Measurements from ENCODE around the gene ALG10B. TPM values are rescaled to one million over a fixed set of nuclear protein-coding genes. Genes with fewer than 3 reads are reported as not detected.
"Not testable (repeated sequence)": the region's sequence is repeated elsewhere in the genome, so short reads cannot be mapped to it uniquely, and the experiment has no call there.

The ALG10B gene
- total and polyA plus RNA-seq, 9 of the 15 experiments (the other 6 are each of a cell fraction or from before 2014, with no cell fraction given), result 0.34 to 3.3 (median 2.0) TPM

GRCh38 chr12:38350342-38351174 is 34.0 kb downstream of the ALG10B start:
- 2% methylated on average over 4 of the region's 4 CpGs for WGBS (ENCODE audit: insufficient coverage, low coverage, missing lambda C conversion rate)
- FAIRE-seq (no peak), ATAC-seq (no peak), DNase-seq (ENCODE audit: extremely low read depth in 1 of 4, low spot score in 3 of 4) (no peak)
- intact Hi-C loops (cut with micrococcal nuclease), result no loop called here
- no peak overlapping the region for H3K9ac ChIP-seq (ENCODE audit: insufficient read depth in 1 of 2, low read depth in 2 of 2, low read length in 2 of 2)
- H4K20me1 ChIP-seq (replicated peaks; ENCODE audit: control insufficient read depth, insufficient read depth, low read length), result no peaks in the 10 kb centered on the region
- H3K79me2 ChIP-seq (ENCODE audit: control insufficient read depth, insufficient read depth, low read length), result no peaks in the 10 kb centered on the region
- H3K4me3 ChIP-seq, result no peak overlapping the region
- H3K4me2 ChIP-seq (ENCODE audit: insufficient read depth, low read length), result no peak overlapping the region
- H3K9me3 ChIP-seq (replicated peaks; ENCODE audit: control insufficient read depth, insufficient read depth, low read depth, low read length), result no peaks in the 10 kb centered on the region
- no peak overlapping the region for H2AFZ ChIP-seq (ENCODE audit: low read depth, low read length)
- H3K27me3 ChIP-seq (ENCODE audit: control insufficient read depth in 2 of 2, insufficient read depth in 2 of 2, low read length in 2 of 2), result no peaks in the 10 kb centered on the region
- H3K27ac ChIP-seq (ENCODE audit: extremely low read depth, low read depth, low read length), result no peak overlapping the region
- H3K4me1 ChIP-seq (replicated peaks in 1 of 2; ENCODE audit: control insufficient read depth in 2 of 2, insufficient read depth in 2 of 2, low read length in 2 of 2), result no peaks in the 10 kb centered on the region
- H3K36me3 ChIP-seq (ENCODE audit: control insufficient read depth, insufficient read depth, low read length), result no peaks in the 10 kb centered on the region
- TF ChIP-seq TBL1XR1 (IDR thresholded peaks at IDR 0.05; ENCODE audit: low read length in 2 of 2), result no peak
- TF ChIP-seq ZBTB17 (CRISPR knock-in tag; IDR thresholded peaks at IDR 0.05), result no peak
- TF ChIP-seq, protein P1, sequence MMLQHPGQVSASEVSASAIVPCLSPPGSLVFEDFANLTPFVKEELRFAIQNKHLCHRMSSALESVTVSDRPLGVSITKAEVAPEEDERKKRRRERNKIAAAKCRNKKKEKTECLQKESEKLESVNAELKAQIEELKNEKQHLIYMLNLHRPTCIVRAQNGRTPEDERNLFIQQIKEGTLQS (IDR thresholded peaks at IDR 0.05), result no peak
- TF ChIP-seq, protein P1 (CRISPR knock-in tag; conservative IDR thresholded peaks at IDR 0.05), result no peak
- TF ChIP-seq, protein P2, sequence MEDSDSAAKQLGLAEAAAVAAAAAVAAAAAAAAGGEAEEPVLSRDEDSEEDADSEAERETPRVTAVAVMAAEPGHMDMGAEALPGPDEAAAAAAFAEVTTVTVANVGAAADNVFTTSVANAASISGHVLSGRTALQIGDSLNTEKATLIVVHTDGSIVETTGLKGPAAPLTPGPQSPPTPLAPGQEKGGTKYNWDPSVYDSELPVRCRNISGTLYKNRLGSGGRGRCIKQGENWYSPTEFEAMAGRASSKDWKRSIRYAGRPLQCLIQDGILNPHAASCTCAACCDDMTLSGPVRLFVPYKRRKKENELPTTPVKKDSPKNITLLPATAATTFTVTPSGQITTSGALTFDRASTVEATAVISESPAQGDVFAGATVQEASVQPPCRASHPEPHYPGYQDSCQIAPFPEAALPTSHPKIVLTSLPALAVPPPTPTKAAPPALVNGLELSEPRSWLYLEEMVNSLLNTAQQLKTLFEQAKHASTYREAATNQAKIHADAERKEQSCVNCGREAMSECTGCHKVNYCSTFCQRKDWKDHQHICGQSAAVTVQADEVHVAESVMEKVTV (CRISPR knock-in tag; IDR thresholded peaks at IDR 0.05), result no peak
- TF ChIP-seq, protein P3, sequence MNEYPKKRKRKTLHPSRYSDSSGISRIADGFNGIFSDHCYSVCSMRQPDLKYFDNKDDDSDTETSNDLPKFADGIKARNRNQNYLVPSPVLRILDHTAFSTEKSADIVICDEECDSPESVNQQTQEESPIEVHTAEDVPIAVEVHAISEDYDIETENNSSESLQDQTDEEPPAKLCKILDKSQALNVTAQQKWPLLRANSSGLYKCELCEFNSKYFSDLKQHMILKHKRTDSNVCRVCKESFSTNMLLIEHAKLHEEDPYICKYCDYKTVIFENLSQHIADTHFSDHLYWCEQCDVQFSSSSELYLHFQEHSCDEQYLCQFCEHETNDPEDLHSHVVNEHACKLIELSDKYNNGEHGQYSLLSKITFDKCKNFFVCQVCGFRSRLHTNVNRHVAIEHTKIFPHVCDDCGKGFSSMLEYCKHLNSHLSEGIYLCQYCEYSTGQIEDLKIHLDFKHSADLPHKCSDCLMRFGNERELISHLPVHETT (CRISPR knock-in tag; conservative IDR thresholded peaks at IDR 0.05 in 1 of 2, IDR thresholded peaks at IDR 0.05 in 1 of 2), result no peak
- TF ChIP-seq DNMT1 (IDR thresholded peaks at IDR 0.05), result no peak
- TF ChIP-seq YY1 (IDR thresholded peaks at IDR 0.05; ENCODE audit: borderline replicate concordance in 1 of 3, control insufficient read depth in 1 of 3, extremely low read depth in 1 of 3, insufficient read depth in 3 of 3, insufficient read length in 1 of 3, insufficient replicate concordance in 2 of 3, low read depth in 1 of 3, low read length in 2 of 3), result no peak
- ChIA-PET CTCF (ENCODE audit: low intra/inter-chr PET ratio) (no interaction called here), POLR2A (no interaction called here)
- H3K9me1 ChIP-seq (ENCODE audit: control insufficient read depth, insufficient read depth, low read length), result no peaks in the 10 kb centered on the region
- BruUV-seq (replicated peaks), result no TSS peak
- in situ Hi-C loops (cut with MboI), result no loop called here

DNA sequence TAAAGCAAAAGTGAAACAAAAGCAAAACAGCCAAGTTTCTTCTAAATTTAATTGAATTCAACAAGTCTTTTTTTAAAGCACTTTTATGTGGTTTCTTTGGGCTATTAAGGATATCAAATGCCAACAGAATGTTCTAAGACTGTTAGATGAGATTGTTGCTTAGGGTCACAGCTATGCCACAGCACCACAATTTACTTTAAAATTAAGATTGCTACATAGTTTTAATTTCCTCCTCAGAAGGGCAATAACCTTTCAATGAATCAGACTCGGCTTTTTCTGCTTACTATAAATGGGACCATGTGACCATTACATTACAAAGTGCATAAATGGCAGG is 34.6 kb downstream of the ALG10B start:
- DNase-seq (ENCODE audit: extremely low read depth in 1 of 4, low spot score in 3 of 4); H3K4me1 ChIP-seq (replicated peaks in 1 of 2; ENCODE audit: control insufficient read depth in 2 of 2, insufficient read depth in 2 of 2, low read length in 2 of 2); CTCF ChIA-PET (ENCODE audit: low intra/inter-chr PET ratio); FAIRE-seq; H3K79me2 ChIP-seq (ENCODE audit: control insufficient read depth, insufficient read depth, low read length); H3K9ac ChIP-seq (ENCODE audit: insufficient read depth in 1 of 2, low read depth in 2 of 2, low read length in 2 of 2); H3K9me3 ChIP-seq (replicated peaks; ENCODE audit: control insufficient read depth, insufficient read depth, low read depth, low read length); ATAC-seq; H3K9me1 ChIP-seq (ENCODE audit: control insufficient read depth, insufficient read depth, low read length); H3K4me2 ChIP-seq (ENCODE audit: insufficient read depth, low read length); H3K27me3 ChIP-seq (ENCODE audit: control insufficient read depth in 2 of 2, insufficient read depth in 2 of 2, low read length in 2 of 2); POLR2A ChIA-PET; H3K36me3 ChIP-seq (ENCODE audit: control insufficient read depth, insufficient read depth, low read length); intact Hi-C loops (cut with micrococcal nuclease); H3K4me3 ChIP-seq; H3K27ac ChIP-seq (ENCODE audit: extremely low read depth, low read depth, low read length); in situ Hi-C loops (cut with MboI); H2AFZ ChIP-seq (ENCODE audit: low read depth, low read length); BruUV-seq (replicated peaks); H4K20me1 ChIP-seq (replicated peaks; ENCODE audit: control insufficient read depth, insufficient read depth, low read length): not testable (repeated sequence)
- no CpG with 5 or more reads among the region's 1 CpG for WGBS (ENCODE audit: insufficient coverage, low coverage, missing lambda C conversion rate)

All from K562 (cell line).